GM12892 (cell line): ENCODE results near the gene GCNT4.

Experiments used
- DNase-seq: peaks from one replicate; pipeline ENCODE4 v3.0.0; 2011; ENCODE audit not compliant: insufficient read length
- FAIRE-seq: peaks from 2 replicates; lab custom pipeline; 2011; peaks lifted over from hg19 to GRCh38; lab: Jason Lieb, UNC
- POLR2A ChIP-seq: IDR thresholded peaks from 2 replicates; pipeline ENCODE4 v1.6.1; 2011; ENCODE audit warnings: low read depth, low read length, control low read depth
- POLR2AphosphoS5 ChIP-seq: IDR thresholded peaks from 2 replicates; pipeline ENCODE4 v1.6.1; 2011; ENCODE audit warnings: low read depth, low read length, control low read depth
- TAF1 ChIP-seq: IDR thresholded peaks from 2 replicates; pipeline ENCODE4 v1.6.1; 2011; ENCODE audit warnings: low read depth, mild to moderate bottlenecking, control low read depth, low read length, borderline replicate concordance

The GCNT4 gene

DNA sequence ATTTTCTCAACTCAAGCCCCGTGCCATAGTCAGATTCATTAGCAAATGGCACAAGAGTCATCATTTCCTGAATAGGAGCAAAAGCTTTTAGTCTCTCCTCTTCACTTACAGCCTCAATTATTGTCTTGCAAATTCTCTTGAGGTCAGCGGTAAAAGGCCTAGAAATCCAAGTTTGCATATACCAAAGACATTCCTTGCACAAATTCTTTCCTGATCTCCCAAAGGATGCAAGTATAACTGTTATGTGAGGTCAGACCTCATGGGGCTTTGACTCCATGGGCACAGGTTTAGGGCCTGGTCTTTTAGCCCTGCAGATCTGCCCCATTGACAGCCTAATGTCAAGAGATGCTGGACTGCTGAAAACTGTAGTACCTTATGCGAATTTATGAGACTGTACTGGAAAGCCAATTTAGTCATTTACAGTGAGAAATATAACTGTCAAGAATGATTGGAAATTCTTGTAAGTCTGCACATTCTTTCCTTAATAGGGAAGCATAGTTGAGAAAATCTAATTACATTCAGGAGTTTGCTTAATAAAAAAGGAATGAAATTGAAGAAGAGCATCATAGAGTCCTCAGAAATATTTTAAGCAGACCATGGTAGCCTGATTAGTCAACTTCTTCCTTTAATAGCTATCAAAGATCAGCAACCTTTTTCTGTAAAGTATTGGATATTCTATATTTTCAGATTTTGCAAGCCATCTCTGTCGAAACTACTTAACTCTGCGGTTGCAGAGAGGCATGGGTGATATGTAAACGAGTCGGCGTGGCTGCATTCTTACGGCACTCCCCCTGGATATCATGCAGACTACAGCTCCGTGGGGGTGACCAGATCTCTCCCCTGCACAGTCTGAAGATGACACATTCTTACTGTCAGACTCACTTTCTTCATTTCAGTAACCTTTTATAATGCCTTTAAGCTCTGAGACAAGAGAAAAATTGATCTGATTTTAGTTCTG lies 45.2 kb downstream of the GCNT4 start:
- DNase-seq (no peak), FAIRE-seq (no peak)
- no peak for TF ChIP-seq POLR2A
- no peak for TF ChIP-seq TAF1

DNA sequence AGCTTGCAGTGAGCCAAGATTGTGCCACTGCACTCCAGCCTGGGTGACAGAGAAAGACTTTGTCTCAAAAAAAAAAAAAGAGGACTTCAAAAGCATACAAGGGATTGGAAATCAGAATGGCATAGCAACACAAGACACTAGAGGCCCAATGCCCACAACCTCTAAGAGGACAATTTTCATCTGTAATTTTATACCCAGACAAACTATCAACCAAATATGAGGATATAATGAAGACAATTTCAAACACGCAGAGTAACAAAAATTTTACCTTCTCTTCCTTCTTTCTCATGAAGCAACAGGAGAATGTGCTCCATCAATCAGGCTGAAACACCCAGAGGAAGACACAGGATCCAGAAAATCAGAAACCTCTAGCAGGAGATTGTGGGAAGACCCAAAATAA lies 46.8 kb downstream of the GCNT4 start:
- no peak for DNase-seq
- no peak for FAIRE-seq
- TF ChIP-seq POLR2AphosphoS5 = no peak
